ENCODE measurements around the gene KDR. TPM values are rescaled to one million over a fixed set of nuclear protein-coding genes. Genes with fewer than 3 reads are reported as not detected.
A peak's percentile ranks its signal among the peaks of the same experiment; 100 is the strongest.

KDR gene
- not detected in 2 replicates for total RNA-seq (2014; rRNA removed; shearing (Covaris generic); ENCODE audit: low replicate concordance)

DNA sequence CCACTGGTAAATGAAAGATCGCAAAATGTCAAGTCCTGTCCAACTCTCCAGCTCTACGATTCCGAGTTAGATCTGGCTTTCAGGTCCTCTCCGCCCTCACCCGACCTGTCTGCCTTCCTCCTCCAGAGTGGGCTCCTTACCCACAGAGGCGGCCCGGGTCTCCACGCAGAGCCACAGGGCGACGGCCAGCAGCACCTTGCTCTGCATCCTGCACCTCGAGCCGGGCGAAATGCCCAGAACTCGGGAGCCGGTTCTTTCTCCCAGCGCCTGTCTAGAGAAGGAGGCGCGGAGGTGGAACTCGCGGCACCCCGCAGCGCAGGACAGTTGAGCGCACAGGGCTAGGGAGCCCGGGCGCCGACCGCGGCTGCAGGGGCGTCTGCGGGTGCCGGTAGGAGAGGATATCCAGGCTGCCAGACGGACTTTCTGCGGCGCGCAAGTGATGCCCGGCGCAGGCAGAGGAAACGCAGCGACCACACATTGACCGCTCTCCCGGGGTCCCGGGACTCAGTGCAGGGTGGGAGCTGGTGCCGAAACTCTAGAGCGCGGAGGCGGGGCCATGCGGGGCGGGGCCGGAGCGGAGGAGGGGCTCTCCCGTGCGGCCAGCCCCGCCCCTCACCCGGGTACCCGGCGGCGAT lies at the start of gene KDR:
TSS of gene KDR (minus strand) at position 509 of the 635 bp plus-strand sequence. CDS start at position 207, 302 bp downstream.
- H3K9me3 ChIP-seq: no peaks in the 10 kb centered on the region
- peak; percentile 38 for DNase-seq
- peak within 1 kb of the TSS; percentile 45 for H3K4me3 ChIP-seq
- H3K36me3 ChIP-seq: no peaks in the 10 kb centered on the region
- no peaks in the 10 kb centered on the region for H3K27me3 ChIP-seq

DNA sequence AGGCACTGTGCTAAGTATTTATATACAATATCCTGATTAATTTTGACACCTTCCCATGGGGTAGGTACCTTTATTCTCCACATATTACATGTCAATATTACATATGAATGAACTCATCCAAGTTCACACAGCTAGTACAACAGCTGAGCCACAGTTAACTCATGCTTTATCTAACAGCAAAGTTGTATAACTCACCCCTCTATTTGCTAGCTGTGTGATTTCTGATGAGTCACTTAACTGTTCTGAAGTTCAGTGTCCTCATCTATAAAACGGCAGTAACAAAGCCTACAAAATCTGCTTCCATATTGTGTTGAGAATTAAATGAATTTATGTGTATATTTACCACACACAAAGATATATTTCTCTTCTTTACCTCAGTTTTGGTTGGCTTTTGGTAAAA lies 48.2 kb upstream of the KDR start:
- no peaks in the 10 kb centered on the region for H3K27me3 ChIP-seq
- H3K9me3 ChIP-seq: no peaks in the 10 kb centered on the region
- H3K36me3 ChIP-seq: no peaks in the 10 kb centered on the region
- H3K4me3 ChIP-seq: no peak overlapping the region
- DNase-seq: no peak

DNA sequence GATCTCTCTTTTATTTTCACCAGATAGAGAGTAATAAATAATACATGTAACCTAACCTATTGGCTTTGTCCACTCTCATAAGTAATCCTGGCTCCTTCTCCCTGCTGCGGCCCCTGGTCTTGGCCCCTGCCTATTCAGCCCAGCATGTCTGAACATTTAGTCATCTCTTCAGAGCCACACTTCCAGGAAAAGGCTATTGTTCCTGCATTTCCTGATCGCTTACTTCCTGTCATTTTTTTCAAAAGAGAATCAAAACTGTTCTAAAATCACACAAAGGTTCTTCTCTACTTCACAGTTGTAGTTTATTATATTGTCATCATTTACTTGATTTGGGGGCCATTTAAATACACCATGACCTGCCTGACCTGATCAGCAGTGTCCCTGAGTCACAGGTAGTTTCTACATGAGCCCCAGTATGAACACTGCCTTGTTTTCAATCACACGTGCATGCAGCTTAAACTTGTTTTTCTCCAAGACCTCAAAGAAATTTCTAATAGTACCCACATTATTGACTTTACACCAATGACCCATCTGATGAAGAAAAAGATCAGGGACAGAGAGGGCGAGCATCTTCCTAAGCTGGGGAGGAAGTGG lies 47.4 kb upstream of the KDR start:
- H3K4me3 ChIP-seq: no peak overlapping the region
- DNase-seq: peak; percentile 18
- H3K27me3 ChIP-seq: no peaks in the 10 kb centered on the region
- H3K9me3 ChIP-seq: no peaks in the 10 kb centered on the region
- no peaks in the 10 kb centered on the region for H3K36me3 ChIP-seq

DNA sequence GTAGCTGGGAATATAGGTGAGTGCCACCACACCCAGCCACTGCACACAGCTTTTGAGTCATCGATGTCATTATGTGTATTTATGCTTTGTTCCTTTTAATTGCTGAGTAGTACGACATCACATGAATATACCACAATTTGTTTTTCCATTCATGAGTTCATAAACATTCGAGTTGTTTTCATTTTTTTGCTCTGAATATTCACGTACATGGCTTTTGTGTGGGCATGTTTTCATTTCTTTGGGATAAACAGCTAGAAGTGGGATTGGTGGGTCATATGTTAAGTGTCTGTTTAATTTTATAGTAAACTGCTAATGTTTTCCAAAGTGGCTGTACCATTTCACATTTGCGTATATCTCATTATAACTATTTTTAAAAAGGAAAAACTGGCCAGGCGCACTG lies 45.1 kb upstream of the KDR start:
- no peaks in the 10 kb centered on the region for H3K36me3 ChIP-seq
- no peaks in the 10 kb centered on the region for H3K9me3 ChIP-seq
- no peak overlapping the region for H3K4me3 ChIP-seq
- no peaks in the 10 kb centered on the region for H3K27me3 ChIP-seq
- no peak for DNase-seq

DNA sequence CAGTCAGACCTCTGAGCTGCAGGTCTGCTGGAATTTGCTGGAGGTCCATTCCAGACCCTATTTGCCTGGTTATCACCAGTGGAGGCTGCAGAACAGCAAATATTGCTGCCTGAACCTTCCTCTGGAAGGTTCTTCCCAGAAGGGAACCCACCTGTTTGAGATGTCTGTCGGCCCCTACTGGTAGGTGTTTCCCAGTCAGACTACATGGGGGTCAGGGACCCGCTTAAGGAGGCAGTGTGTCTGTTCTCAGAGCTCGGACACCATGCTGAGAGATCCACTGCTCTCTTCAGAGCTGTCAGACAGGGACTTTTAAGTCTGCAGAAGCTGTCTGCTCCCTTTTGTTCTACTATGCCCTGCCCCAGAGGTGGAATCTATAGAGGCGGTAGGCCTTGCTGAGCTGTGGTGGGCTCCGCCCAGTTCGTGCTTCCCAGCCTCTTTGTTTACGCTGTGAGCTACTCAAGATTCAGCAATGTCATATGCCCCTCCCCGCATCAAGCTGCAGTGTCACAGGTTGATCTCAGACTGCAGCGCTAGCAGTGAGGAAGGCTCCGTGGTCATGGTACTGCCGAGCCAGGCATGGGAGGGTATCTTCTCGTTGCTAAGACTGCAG lies 44.1 kb upstream of the KDR start:
- DNase-seq: no peak
- Histone ChIP-seq H3K36me3 (no peaks in the 10 kb centered on the region), H3K27me3 (no peaks in the 10 kb centered on the region), H3K4me3 (no peak overlapping the region), H3K9me3 (no peaks in the 10 kb centered on the region)

DNA sequence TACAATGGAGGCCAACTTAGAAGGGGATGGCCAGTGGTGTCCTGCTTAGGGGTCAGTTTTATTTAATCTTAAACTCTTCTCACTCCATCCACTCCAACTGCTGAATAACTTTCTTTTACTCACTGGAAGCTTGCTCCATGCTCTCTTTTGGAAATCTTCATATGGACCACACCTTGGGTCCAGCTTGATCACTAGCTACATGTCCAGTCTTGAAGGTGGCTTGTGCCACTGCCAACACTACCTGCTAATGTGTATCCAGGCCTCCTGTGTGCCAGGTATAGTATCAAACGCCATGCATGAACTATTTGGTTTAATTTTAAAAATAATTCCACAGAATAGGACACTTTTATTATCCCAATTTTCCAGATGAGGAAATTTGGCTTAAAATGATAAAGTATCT lies 37.0 kb upstream of the KDR start:
- Histone ChIP-seq H3K9me3 (no peaks in the 10 kb centered on the region), H3K4me3 (no peak overlapping the region), H3K27me3 (no peaks in the 10 kb centered on the region), H3K36me3 (no peaks in the 10 kb centered on the region)
- DNase-seq: no peak

- H3K9me3 ChIP-seq: no peaks in the 10 kb centered on the region
- DNase-seq: no peak
- H3K36me3 ChIP-seq: no peaks in the 10 kb centered on the region
- no peak overlapping the region for H3K4me3 ChIP-seq
- no peaks in the 10 kb centered on the region for H3K27me3 ChIP-seq
Observed at GRCh38 chr4:55161739-55162138, 36.3 kb upstream of the KDR start.

GRCh38 chr4:55159851-55160250 lies 34.5 kb upstream of the KDR start:
- no peak overlapping the region for H3K4me3 ChIP-seq
- no peaks in the 10 kb centered on the region for H3K27me3 ChIP-seq
- H3K36me3 ChIP-seq: no peaks in the 10 kb centered on the region
- H3K9me3 ChIP-seq: no peaks in the 10 kb centered on the region
- no peak for DNase-seq

DNA sequence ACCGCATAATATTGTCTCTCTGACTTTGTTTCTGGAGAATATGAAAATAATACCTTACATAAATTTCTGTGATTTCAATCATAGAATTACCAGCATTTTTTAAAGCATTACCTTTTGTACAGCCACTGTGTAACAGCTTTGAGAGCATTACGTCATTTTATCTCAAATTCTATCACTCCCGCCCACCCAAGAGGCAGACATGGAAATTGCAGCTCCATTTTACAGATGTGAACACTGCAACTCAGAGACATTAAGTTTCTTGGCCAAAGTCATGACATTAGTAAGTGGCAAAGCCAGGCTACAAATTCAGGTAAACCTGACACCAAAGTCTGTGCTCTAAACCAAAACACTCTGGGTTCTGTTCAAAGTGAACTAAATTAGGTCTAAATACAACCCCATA lies 33.6 kb upstream of the KDR start:
- Histone ChIP-seq H3K36me3 (no peaks in the 10 kb centered on the region), H3K27me3 (no peaks in the 10 kb centered on the region), H3K4me3 (no peak overlapping the region), H3K9me3 (no peaks in the 10 kb centered on the region)
- no peak for DNase-seq

- Histone ChIP-seq H3K4me3 (no peak overlapping the region), H3K27me3 (no peaks in the 10 kb centered on the region), H3K9me3 (no peaks in the 10 kb centered on the region), H3K36me3 (no peaks in the 10 kb centered on the region)
- DNase-seq: no peak
Observed at GRCh38 chr4:55157559-55158277, 32.3 kb upstream of the KDR start.

DNA sequence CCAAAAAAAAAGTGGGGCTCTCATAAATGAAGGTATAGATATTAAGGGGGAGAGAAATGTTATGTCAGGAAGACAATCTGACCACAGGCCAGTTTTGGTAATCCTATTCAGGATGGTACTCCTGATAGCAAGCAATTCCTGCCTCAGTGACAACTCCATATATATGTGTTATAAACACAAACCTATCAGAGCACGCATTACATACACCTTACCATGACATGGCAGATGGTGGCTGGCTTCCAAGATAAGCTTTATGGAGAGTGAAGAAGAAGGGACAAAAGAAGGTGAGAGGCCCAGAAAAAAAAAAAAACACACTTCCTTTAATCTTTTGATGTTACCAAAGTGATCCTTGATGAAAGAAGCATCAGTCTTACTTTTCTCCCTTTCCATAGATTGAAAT lies 29.5 kb upstream of the KDR start:
- DNase-seq: no peak
- H3K9me3 ChIP-seq: no peaks in the 10 kb centered on the region
- no peak overlapping the region for H3K4me3 ChIP-seq
- H3K27me3 ChIP-seq: no peaks in the 10 kb centered on the region
- H3K36me3 ChIP-seq: no peaks in the 10 kb centered on the region

- no peaks in the 10 kb centered on the region for H3K36me3 ChIP-seq
- H3K27me3 ChIP-seq: no peaks in the 10 kb centered on the region
- no peak for DNase-seq
- H3K4me3 ChIP-seq: no peak overlapping the region
- H3K9me3 ChIP-seq: no peaks in the 10 kb centered on the region
Observed at GRCh38 chr4:55154290-55154880, 29.0 kb upstream of the KDR start.

DNA sequence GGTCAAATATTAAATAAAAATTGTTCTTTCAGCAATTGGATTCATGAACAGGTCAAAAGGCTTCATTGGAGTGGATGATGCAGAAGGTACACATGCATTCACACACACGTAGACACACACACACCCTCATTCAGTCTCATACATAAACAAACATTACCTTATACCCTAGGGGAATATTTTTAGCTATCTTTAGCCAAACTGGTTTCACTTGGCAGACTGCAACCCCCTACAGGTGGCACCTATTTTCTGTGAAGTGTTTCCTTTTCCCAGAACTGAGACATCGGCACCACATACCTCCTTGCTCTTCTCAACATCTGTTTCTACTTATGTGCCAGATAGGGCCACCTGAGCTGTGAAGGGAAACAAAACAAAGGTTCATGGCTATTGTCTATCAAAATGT lies 18.5 kb upstream of the KDR start:
- H3K27me3 ChIP-seq: no peaks in the 10 kb centered on the region
- no peak for DNase-seq
- H3K36me3 ChIP-seq: no peaks in the 10 kb centered on the region
- no peak overlapping the region for H3K4me3 ChIP-seq
- H3K9me3 ChIP-seq: no peaks in the 10 kb centered on the region

DNA sequence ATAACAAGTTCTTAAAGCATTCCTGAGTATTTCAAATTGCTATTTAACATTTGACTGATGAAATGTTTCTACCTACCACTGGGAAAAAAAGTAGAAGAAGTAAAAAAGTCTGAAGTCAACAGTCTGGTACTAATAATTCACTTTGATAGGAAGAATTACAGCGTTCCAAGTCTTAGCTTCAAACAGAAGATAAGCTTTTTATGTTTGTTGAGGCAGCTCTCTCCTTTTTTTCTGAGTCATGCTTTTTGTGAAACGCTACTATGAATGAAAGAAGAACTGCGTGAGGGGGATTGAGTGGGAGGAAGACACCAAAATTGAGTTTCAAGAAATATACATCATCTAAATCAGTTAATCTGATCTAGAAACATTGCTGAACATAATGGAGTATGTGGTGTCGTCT lies 13.0 kb upstream of the KDR start:
- no peak for DNase-seq
- no peak overlapping the region for H3K4me3 ChIP-seq
- H3K36me3 ChIP-seq: no peaks in the 10 kb centered on the region
- no peaks in the 10 kb centered on the region for H3K9me3 ChIP-seq
- H3K27me3 ChIP-seq: no peaks in the 10 kb centered on the region

GRCh38 chr4:55136634-55137033 lies 11.2 kb upstream of the KDR start:
- no peak for DNase-seq
- no peaks in the 10 kb centered on the region for H3K36me3 ChIP-seq
- no peaks in the 10 kb centered on the region for H3K27me3 ChIP-seq
- H3K4me3 ChIP-seq: no peak overlapping the region
- no peaks in the 10 kb centered on the region for H3K9me3 ChIP-seq

- Histone ChIP-seq H3K9me3 (no peaks in the 10 kb centered on the region), H3K27me3 (no peaks in the 10 kb centered on the region), H3K36me3 (no peaks in the 10 kb centered on the region), H3K4me3 (no peak overlapping the region)
- no peak for DNase-seq
Observed at GRCh38 chr4:55133951-55134350, 8.6 kb upstream of the KDR start.

DNA sequence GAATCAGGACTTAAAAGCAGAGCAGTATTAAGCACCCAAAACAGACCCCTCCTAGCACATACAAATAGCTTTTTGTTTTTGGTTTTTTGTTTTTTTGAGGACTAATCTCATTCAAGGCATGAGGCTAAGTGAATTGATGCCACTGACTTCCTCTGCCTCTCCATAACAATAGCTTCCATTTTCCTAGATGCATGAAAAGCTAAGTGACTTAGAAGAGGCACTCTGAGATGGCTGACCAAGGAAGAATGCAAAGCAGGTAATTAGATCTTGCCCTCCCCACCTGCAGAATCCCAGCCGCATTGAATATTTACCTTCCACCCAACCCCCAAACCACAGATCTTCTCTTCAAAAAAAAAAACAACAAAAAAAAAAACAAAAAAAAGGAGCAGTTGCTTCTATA lies 7.4 kb upstream of the KDR start:
- H3K27me3 ChIP-seq: no peaks in the 10 kb centered on the region
- H3K4me3 ChIP-seq: no peak overlapping the region
- no peak for DNase-seq
- no peaks in the 10 kb centered on the region for H3K36me3 ChIP-seq
- no peaks in the 10 kb centered on the region for H3K9me3 ChIP-seq
